Ishikawa (cell line): Measurements from ENCODE around the gene ZBTB7C.

Experiments used
- CEBPB ChIP-seq: IDR thresholded peaks from 2 replicates; pipeline ENCODE4 v1.6.1; 2012
- CREB1 ChIP-seq: IDR thresholded peaks from 2 replicates; pipeline ENCODE4 v1.6.1; 2012; ENCODE audit warnings: low read depth
- EGR1 ChIP-seq: IDR thresholded peaks from 2 replicates; pipeline ENCODE4 v1.6.1; 2012
- EP300 ChIP-seq: IDR thresholded peaks from 2 replicates; pipeline ENCODE4 v1.6.1; 2012; ENCODE audit warnings: borderline replicate concordance
- FOXM1 ChIP-seq: IDR thresholded peaks from 2 replicates; pipeline ENCODE4 v1.6.1; 2012; ENCODE audit warnings: low read depth, borderline replicate concordance
- MAX ChIP-seq: IDR thresholded peaks from 2 replicates; pipeline ENCODE4 v1.6.1; 2012
- NFIC ChIP-seq: IDR thresholded peaks from 2 replicates; pipeline ENCODE4 v1.6.1; 2012
- RAD21 ChIP-seq: IDR thresholded peaks from 2 replicates; pipeline ENCODE4 v1.6.1; 2012; ENCODE audit warnings: low read depth
- REST ChIP-seq: IDR thresholded peaks from 2 replicates; pipeline ENCODE4 v1.6.1; 2012; ENCODE audit warnings: low read depth, mild to moderate bottlenecking
- TAF1 ChIP-seq: IDR thresholded peaks from 2 replicates; pipeline ENCODE4 v1.6.1; 2012; ENCODE audit warnings: low read depth, mild to moderate bottlenecking
- TCF12 ChIP-seq: IDR thresholded peaks from 2 replicates; pipeline ENCODE4 v1.6.1; 2012; ENCODE audit warnings: low read depth
- TEAD4 ChIP-seq: IDR thresholded peaks from 2 replicates; pipeline ENCODE4 v1.6.1; 2012
- USF1 ChIP-seq: IDR thresholded peaks from 2 replicates; pipeline ENCODE4 v1.6.1; 2012
- YY1 ChIP-seq: IDR thresholded peaks from 2 replicates; pipeline ENCODE4 v1.6.1; 2012; ENCODE audit warnings: low read depth
- ZBTB7A ChIP-seq: IDR thresholded peaks from 2 replicates; pipeline ENCODE4 v1.6.1; 2012; ENCODE audit warnings: low read depth

Gene ZBTB7C

GRCh38 chr18:48352051-48352755 lies 57.0 kb downstream of the ZBTB7C start:
- no peak for TF ChIP-seq RAD21
- TF ChIP-seq USF1, result no peak
- no peak for TF ChIP-seq EP300
- TF ChIP-seq CEBPB, result no peak
- TF ChIP-seq TCF12, result no peak
- no peak for TF ChIP-seq NFIC
- TF ChIP-seq REST, result no peak
- no peak for TF ChIP-seq ZBTB7A
- TF ChIP-seq EGR1, result no peak
- no peak for TF ChIP-seq TAF1
- TF ChIP-seq TEAD4, result no peak
- TF ChIP-seq FOXM1, result no peak
- TF ChIP-seq CREB1, result no peak
- no peak for TF ChIP-seq YY1
- no peak for TF ChIP-seq MAX

GRCh38 chr18:48351216-48352050 lies 57.8 kb downstream of the ZBTB7C start:
- TF ChIP-seq REST, result no peak
- TF ChIP-seq EGR1, result no peak
- no peak for TF ChIP-seq TCF12
- TF ChIP-seq NFIC, result no peak

- TF ChIP-seq USF1 (no peak), MAX (no peak), YY1 (no peak), FOXM1 (no peak)
Observed at GRCh38 chr18:48348739-48349138, 60.4 kb downstream of the ZBTB7C start.

GRCh38 chr18:48347756-48348326 lies 61.3 kb downstream of the ZBTB7C start:
- TF ChIP-seq CREB1 (no peak), ZBTB7A (no peak), TAF1 (no peak), TEAD4 (no peak), EP300 (no peak), REST (no peak), NFIC (no peak), FOXM1 (no peak), YY1 (no peak)
